Prostate gland (tissue), 2 donors: ENCODE measurements around the gene DNAJC17. TPM values are rescaled to one million over a fixed set of nuclear protein-coding genes. Genes with fewer than 3 reads are reported as not detected.
A peak's percentile ranks its signal among the peaks of the same experiment; 100 is the strongest.

Source experiments
- DNase-seq: peaks from one replicate; pipeline ENCODE4 v3.0.0-alpha.2; 2019; ENCODE audit warnings: low spot score
- H3K27ac ChIP-seq, 2 donors: fragments of 200-600 bp; sonication (generic); 2 replicates each; pipeline ENCODE4 v1.5.1; 2017 to 2019
- H3K27me3 ChIP-seq: fragments of 200-600 bp; sonication (generic); replicated peaks from 2 replicates; pipeline ENCODE4 v1.5.1; 2019; ENCODE audit not compliant: insufficient read depth
- H3K36me3 ChIP-seq, 2 donors: fragments of 200-600 bp; sonication (generic); 1 replicate in 1 of 2; 2 replicates in 1 of 2; pipeline versions ENCODE4 v1.5.1 to v1.8.1; 2017 to 2019
- H3K4me1 ChIP-seq: fragments of 200-600 bp; sonication (generic); replicated peaks from 2 replicates; pipeline ENCODE4 v1.5.1; 2019
- H3K4me3 ChIP-seq, 2 donors: fragments of 200-600 bp; sonication (generic); 2 replicates each; pipeline ENCODE4 v1.5.1; 2017 to 2019
- H3K9me3 ChIP-seq: fragments of 200-600 bp; sonication (generic); 2 replicates; pipeline ENCODE4 v1.5.1; 2017
- POLR2A ChIP-seq: fragments of 450-650 bp; IDR thresholded peaks from one replicate; pipeline ENCODE4 v1.6.1; 2016; ENCODE audit warnings: antibody characterized with exemption, mild to moderate bottlenecking
- POLR2AphosphoS5 ChIP-seq: sonication (generic); formaldehyde crosslinking; IDR thresholded peaks from one replicate; pipeline ENCODE4 v1.6.1; 2017; ENCODE audit warnings: antibody characterized with exemption
- WGBS: methylation state at CpG from one replicate; pipeline ENCODE4 v1.1.5; 2018; 5-methylcytosine and 5-hydroxymethylcytosine counted together
- intact Hi-C: fragments of 100-400 bp; cut with DNase I; formaldehyde crosslinking; loops from one replicate; pipeline ENCODE4 v1.14.2; 2022
- total RNA-seq, 2 donors: library from RNA; depleted of rRNA; stranded (reverse); fragments of >200 nt; gene quantifications; one replicate each; pipeline ENCODE4 v1.1.0, GENCODE V29; 2016
- TF ChIP-seq, protein P1 (sequence below), 4 experiments: fragments of 200-600 bp in 2 of 4; fragments of 450-650 bp in 2 of 4; sonication (generic) in 2 of 4; IDR thresholded peaks; 1 replicate in 3 of 4; 2 replicates in 1 of 4; pipeline ENCODE4 v1.5.1; 2016 to 2019; ENCODE audit warnings: antibody characterized with exemption in 4 of 4, mild to moderate bottlenecking in 2 of 4, moderate library complexity in 2 of 4

DNAJC17 gene
- total RNA-seq, 2 donors from 2014 or later, result 29.2 to 29.6 TPM

DNA sequence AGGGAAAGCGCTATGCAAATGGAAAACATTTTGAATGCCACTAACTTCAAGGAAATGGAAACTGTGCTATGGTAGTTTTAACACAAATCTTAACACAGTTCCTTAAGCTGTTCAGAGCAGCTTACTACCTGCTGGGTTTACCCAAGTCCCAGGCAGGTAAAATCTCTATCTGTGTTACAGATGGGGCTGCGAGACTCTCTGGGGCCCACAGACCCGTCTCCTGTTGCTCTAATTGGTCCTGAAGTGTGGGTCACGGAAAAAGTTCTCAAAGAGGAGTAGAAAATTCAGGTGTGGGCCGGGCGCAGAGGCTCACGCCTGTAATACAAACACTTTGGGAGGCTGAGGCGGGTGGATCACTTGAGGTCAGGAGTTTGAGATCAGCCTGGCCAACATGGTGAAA lies 17.3 kb downstream of the DNAJC17 start:
- intact Hi-C loops, result no loop called here
- DNase-seq, result no peak
- Histone ChIP-seq H3K4me1 (peaks cover 22% of the 10 kb centered on the region), H3K4me3 (no peak overlapping the region), H3K27me3 (no peaks in the 10 kb centered on the region), H3K36me3 (no peaks in the 10 kb centered on the region), H3K27ac (no peak overlapping the region), H3K9me3 (no peaks in the 10 kb centered on the region)
- no peak for TF ChIP-seq POLR2AphosphoS5
- 95% methylated on average over 8 of the region's 8 CpGs for WGBS

DNA sequence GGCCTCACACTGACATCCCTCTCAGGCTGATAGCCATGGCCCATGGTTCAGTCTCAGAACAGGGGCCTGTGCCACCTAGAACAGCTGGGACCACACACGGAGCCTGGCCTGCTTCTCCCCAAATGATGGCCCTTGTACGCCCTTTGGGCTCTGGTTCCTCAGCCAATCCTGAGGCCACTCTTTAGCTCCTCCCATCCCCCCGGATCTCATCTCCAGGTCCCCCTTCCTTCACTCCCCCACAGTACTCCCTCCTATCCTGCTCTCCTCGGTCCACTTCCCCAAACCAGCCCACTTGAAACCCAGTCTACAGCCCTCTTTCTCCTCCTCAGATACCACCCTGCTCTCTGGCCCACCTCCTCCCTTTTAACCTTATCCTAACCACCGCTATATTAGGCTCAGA lies 18.2 kb downstream of the DNAJC17 start:
- Histone ChIP-seq H3K4me3 (no peak overlapping the region), H3K4me1 (peaks cover 22% of the 10 kb centered on the region), H3K27ac (peak overlapping the region; percentile 22 to 60), H3K9me3 (no peaks in the 10 kb centered on the region), H3K27me3 (no peaks in the 10 kb centered on the region), H3K36me3 (no peaks in the 10 kb centered on the region)
- DNase-seq, result no peak
- intact Hi-C loops, result no loop called here
- WGBS, result 74% methylated on average over 5 of the region's 5 CpGs
- TF ChIP-seq POLR2A (no peak), POLR2AphosphoS5 (no peak)
- TF ChIP-seq, protein P1, sequence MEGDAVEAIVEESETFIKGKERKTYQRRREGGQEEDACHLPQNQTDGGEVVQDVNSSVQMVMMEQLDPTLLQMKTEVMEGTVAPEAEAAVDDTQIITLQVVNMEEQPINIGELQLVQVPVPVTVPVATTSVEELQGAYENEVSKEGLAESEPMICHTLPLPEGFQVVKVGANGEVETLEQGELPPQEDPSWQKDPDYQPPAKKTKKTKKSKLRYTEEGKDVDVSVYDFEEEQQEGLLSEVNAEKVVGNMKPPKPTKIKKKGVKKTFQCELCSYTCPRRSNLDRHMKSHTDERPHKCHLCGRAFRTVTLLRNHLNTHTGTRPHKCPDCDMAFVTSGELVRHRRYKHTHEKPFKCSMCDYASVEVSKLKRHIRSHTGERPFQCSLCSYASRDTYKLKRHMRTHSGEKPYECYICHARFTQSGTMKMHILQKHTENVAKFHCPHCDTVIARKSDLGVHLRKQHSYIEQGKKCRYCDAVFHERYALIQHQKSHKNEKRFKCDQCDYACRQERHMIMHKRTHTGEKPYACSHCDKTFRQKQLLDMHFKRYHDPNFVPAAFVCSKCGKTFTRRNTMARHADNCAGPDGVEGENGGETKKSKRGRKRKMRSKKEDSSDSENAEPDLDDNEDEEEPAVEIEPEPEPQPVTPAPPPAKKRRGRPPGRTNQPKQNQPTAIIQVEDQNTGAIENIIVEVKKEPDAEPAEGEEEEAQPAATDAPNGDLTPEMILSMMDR (IDR thresholded peaks at IDR 0.05), result no peak

DNA sequence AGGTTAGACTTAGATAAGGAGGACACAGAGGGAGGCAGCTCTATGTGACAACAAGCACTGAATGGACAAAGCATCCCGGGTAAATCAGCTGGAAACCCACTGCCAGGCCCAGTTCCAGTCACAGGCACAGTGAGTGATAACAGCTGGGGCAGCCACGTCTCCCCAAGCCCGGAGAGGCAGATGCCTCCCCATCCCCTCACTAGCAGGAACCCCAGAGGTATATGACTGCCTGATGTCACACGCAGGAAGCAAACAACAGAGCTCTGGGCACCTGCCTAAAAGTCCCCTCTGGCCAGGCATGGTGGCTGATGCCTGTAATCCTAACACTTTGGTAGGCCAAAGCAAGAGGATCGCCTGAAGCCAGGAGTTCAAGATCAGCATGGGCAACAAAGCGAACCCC lies 19.3 kb downstream of the DNAJC17 start:
- intact Hi-C loops, result no loop called here
- TF ChIP-seq POLR2AphosphoS5 (no peak), POLR2A (no peak)
- TF ChIP-seq, protein P1 (IDR thresholded peaks at IDR 0.05), result no peak
- Histone ChIP-seq H3K27me3 (no peaks in the 10 kb centered on the region), H3K9me3 (no peaks in the 10 kb centered on the region), H3K4me3 (no peak overlapping the region), H3K4me1 (peaks cover 22% of the 10 kb centered on the region), H3K36me3 (no peaks in the 10 kb centered on the region), H3K27ac (peak overlapping the region; percentile 80 to 81)
- 51% methylated on average over 6 of the region's 6 CpGs for WGBS
- DNase-seq, result no peak

DNA sequence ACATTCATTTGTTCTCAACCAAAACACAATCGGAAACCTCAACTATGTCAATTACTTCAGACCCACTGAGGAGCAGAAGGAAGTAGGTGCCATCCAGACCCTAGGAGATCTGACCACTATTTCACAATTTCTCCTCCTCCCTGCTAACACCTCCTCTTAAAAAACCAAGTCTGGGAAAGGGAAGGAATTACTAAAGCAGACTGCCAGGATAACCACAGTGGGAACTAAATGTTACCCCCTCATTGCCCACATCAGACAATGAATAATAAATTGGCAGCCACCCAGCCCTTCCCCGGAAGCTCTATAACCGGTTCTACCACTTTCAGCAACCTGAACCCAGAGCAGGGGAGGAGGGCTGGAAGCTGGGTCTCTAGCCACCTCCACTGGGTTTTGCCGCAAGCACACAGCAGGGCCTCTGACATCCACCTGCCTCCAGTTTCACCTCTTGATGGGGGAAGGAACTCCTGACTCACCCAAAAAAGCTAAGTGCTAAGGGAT lies 19.9 kb downstream of the DNAJC17 start:
- no peaks in the 10 kb centered on the region for H3K9me3 ChIP-seq
- H3K27ac ChIP-seq, result peak overlapping the region; percentile 80 to 81
- peak; percentile 86 for DNase-seq
- no peaks in the 10 kb centered on the region for H3K27me3 ChIP-seq
- no peak overlapping the region for H3K4me3 ChIP-seq
- peak; percentile 17 for TF ChIP-seq POLR2A
- TF ChIP-seq POLR2AphosphoS5, result peak; percentile 91
- TF ChIP-seq, protein P1 (IDR thresholded peaks at IDR 0.05), result no peak
- peaks cover 22% of the 10 kb centered on the region for H3K4me1 ChIP-seq
- WGBS, result 20% methylated on average over 4 of the region's 4 CpGs
- intact Hi-C loops, result no loop called here
- H3K36me3 ChIP-seq, result no peaks in the 10 kb centered on the region

DNA sequence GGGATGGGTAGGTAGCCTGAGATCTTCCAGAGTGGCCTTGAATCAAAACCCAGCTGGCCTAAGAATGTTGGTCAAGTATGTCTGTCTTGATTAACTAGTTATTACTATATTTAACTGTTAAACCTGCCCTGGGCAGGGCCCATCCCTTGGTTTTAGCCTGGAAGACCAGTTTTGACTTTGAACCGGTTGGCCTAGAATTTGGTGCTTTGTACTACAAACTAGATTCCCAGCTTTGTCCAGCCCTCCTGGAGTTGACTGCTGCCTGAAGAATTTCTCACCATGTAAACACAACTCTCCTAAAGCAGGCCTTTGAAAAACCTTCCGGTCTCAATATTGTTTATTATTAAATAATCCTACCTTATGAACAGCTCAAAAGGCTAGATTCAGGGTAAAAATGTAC lies 21.5 kb downstream of the DNAJC17 start:
- no peak for DNase-seq
- peak overlapping the region; percentile 80 to 81 for H3K27ac ChIP-seq

More for the DNA sequence above, 21.5 kb downstream of the DNAJC17 start:
- H3K36me3 ChIP-seq, result no peaks in the 10 kb centered on the region
- 55% methylated on average over 2 of the region's 2 CpGs for WGBS
- intact Hi-C loops, result no loop called here
- H3K27me3 ChIP-seq, result no peaks in the 10 kb centered on the region
- peaks cover 22% of the 10 kb centered on the region for H3K4me1 ChIP-seq
- TF ChIP-seq POLR2AphosphoS5 (no peak), POLR2A (no peak)
- TF ChIP-seq, protein P1 (IDR thresholded peaks at IDR 0.05), result no peak
- no peaks in the 10 kb centered on the region for H3K9me3 ChIP-seq
- no peak overlapping the region for H3K4me3 ChIP-seq
